ENCODE data around the gene COPB1. TPM values are rescaled to one million over a fixed set of nuclear protein-coding genes. Genes with fewer than 3 reads are reported as not detected.

The COPB1 gene
- total RNA-seq, 1 donor from 2014 or later: 87.8 TPM

DNA sequence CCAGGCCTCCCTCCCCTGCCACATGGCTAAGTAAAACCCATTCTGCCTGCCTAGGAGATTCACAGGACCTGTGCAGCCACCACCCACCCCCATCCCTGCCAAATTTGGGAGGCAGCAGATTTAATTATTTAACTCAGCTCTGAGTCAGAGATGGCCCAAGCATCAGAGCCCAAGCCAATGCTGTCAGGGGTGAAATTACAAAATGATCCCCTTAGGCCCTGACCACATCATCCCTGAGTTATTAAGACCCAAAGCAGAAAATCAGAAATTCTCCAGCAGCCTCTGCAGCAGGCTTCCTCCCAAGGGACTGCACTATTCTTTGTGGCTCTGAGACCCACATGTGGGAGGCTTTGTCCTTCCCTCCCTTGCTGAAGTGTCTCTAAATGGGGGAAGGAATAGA, 87.8 kb downstream of the COPB1 start:
- Histone ChIP-seq H3K9me3 (no peaks in the 10 kb centered on the region), H3K36me3 (no peaks in the 10 kb centered on the region), H3K4me1 (no peaks in the 10 kb centered on the region), H3K27me3 (ENCODE audit: low read depth) (no peaks in the 10 kb centered on the region), H3K4me3 (no peak overlapping the region), H3K27ac (no peak overlapping the region)
- TF ChIP-seq, protein P1, sequence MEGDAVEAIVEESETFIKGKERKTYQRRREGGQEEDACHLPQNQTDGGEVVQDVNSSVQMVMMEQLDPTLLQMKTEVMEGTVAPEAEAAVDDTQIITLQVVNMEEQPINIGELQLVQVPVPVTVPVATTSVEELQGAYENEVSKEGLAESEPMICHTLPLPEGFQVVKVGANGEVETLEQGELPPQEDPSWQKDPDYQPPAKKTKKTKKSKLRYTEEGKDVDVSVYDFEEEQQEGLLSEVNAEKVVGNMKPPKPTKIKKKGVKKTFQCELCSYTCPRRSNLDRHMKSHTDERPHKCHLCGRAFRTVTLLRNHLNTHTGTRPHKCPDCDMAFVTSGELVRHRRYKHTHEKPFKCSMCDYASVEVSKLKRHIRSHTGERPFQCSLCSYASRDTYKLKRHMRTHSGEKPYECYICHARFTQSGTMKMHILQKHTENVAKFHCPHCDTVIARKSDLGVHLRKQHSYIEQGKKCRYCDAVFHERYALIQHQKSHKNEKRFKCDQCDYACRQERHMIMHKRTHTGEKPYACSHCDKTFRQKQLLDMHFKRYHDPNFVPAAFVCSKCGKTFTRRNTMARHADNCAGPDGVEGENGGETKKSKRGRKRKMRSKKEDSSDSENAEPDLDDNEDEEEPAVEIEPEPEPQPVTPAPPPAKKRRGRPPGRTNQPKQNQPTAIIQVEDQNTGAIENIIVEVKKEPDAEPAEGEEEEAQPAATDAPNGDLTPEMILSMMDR (IDR thresholded peaks at IDR 0.05): no peak
- DNase-seq (no peak), ATAC-seq (peak; percentile 12 to 16)
- intact Hi-C loops (cut with DNase I): no loop called here

DNA sequence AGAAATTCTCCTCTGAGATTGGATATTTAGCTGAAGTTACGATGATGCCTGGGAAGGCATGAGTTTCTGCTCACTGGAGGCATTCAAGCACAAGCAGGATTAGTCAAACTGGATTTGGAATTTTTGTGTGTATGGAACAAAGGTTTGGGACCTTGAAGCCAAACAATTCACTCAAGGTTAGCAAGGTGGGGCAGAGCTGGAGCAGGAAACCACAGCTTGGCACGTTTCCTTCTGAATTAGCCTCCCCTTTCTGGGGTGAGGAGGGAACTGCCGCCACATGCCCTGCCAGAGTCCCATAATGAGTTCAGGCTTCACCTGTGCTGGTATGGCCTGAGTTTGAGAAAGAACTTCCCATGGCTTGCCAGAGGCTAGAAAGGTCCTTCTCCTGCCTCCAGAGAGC, 89.7 kb downstream of the COPB1 start:
- no peaks in the 10 kb centered on the region for H3K4me1 ChIP-seq
- intact Hi-C loops (cut with DNase I): no loop called here

DNA sequence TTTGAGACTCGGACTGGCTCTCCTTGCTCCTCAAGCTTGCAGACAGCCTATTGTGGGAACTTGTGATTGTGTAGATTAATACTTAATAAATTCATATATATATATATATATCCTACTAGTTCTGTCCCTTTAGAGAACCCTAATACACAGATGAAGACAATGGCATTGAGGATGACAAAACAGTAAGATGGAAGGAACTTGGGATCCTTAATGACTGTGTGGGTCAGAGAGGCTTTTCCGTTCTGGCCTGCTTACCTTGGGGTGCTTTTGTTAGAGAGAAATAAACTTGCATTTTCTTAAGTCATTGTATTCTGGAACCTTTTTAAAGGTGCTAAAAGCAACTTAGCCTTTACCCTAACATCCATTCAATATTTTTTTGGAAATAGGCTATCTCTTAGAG, 91.0 kb downstream of the COPB1 start:
- TF ChIP-seq, protein P1 (IDR thresholded peaks at IDR 0.05): no peak
- H3K4me1 ChIP-seq: no peaks in the 10 kb centered on the region
- intact Hi-C loops (cut with DNase I): no loop called here
- H3K9me3 ChIP-seq: no peaks in the 10 kb centered on the region
- no peak overlapping the region for H3K27ac ChIP-seq
- no peak overlapping the region for H3K4me3 ChIP-seq
- no peaks in the 10 kb centered on the region for H3K27me3 ChIP-seq (ENCODE audit: low read depth)
- ATAC-seq (no peak), DNase-seq (no peak)
- H3K36me3 ChIP-seq: no peaks in the 10 kb centered on the region

More for the DNA sequence above, 89.7 kb downstream of the COPB1 start:
- DNase-seq (no peak), ATAC-seq (no peak)
- Histone ChIP-seq H3K4me3 (no peak overlapping the region), H3K27me3 (ENCODE audit: low read depth) (no peaks in the 10 kb centered on the region), H3K36me3 (no peaks in the 10 kb centered on the region), H3K9me3 (no peaks in the 10 kb centered on the region), H3K27ac (no peak overlapping the region)
- TF ChIP-seq, protein P1 (IDR thresholded peaks at IDR 0.05): no peak

Other genes starting within 250 kb of the COPB1 start
- 35.8 TPM for gene RRAS2, start 140.6 kb downstream of the COPB1 start, total RNA-seq
- 121 TPM for gene PSMA1, start 20.6 kb upstream of the COPB1 start, total RNA-seq
- gene PDE3B, start 144.0 kb upstream of the COPB1 start, total RNA-seq: 34.3 TPM